ENCODE data around the gene SYT9. TPM values are rescaled to one million over a fixed set of nuclear protein-coding genes. Genes with fewer than 3 reads are reported as not detected.
A peak's percentile ranks its signal among the peaks of the same experiment; 100 is the strongest.

SYT9 gene
- total RNA-seq, 1 donor = under 0.01 TPM

DNA sequence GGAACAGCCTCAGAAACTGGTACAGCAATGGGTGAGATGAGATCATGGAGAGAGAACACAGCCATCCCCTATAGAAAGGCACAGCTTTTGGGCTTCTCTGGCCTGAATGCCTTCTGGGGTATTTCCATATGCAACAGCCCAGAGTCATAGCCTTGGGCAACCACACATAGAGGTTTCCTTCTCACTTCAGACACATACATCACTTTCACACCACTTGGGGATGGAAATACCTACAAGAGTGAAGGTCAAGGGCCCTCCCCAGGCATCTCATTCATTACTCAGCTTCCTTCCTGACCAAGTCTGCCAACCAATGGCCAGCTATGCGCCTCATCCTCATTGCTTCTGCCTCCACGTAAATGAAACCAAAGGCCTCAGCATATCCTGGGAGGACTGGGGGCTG lies 215.9 kb downstream of the SYT9 start:
- no peak for DNase-seq (ENCODE audit: low read depth)
- TF ChIP-seq, protein P1, sequence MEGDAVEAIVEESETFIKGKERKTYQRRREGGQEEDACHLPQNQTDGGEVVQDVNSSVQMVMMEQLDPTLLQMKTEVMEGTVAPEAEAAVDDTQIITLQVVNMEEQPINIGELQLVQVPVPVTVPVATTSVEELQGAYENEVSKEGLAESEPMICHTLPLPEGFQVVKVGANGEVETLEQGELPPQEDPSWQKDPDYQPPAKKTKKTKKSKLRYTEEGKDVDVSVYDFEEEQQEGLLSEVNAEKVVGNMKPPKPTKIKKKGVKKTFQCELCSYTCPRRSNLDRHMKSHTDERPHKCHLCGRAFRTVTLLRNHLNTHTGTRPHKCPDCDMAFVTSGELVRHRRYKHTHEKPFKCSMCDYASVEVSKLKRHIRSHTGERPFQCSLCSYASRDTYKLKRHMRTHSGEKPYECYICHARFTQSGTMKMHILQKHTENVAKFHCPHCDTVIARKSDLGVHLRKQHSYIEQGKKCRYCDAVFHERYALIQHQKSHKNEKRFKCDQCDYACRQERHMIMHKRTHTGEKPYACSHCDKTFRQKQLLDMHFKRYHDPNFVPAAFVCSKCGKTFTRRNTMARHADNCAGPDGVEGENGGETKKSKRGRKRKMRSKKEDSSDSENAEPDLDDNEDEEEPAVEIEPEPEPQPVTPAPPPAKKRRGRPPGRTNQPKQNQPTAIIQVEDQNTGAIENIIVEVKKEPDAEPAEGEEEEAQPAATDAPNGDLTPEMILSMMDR (IDR thresholded peaks at IDR 0.05; ENCODE audit: insufficient read depth, low read depth, low read length) = no peak
- H3K4me3 ChIP-seq (ENCODE audit: low read depth, low read length) = no peak overlapping the region

GRCh38 chr11:7469351-7469865 lies 217.7 kb downstream of the SYT9 start:
- H3K4me3 ChIP-seq (ENCODE audit: low read depth, low read length) = no peak overlapping the region
- DNase-seq (ENCODE audit: low read depth) = no peak
- TF ChIP-seq, protein P1 (IDR thresholded peaks at IDR 0.05; ENCODE audit: insufficient read depth, low read depth, low read length) = no peak

DNA sequence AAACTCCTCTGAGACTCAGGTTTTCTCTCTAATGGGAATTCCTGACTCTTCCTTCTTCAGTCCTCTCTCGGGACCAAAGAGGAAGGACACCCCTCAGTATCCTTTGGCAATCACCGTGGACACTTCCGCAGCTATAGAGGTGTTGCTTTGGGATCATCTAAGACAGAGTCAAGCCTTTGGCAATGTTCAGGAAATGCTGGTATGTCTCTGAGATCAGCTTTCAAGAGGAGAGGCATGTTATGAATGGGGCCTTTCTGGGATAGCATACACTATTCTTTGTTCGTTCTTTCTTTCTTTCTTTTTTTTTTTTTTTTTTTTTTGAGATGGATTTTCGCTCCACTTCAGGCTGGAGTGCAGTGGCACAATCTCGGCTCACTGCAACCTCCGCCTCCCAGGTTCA lies 219.4 kb downstream of the SYT9 start:
- no peak for DNase-seq (ENCODE audit: low read depth)
- no peak overlapping the region for H3K4me3 ChIP-seq (ENCODE audit: low read depth, low read length)
- TF ChIP-seq, protein P1 (IDR thresholded peaks at IDR 0.05; ENCODE audit: insufficient read depth, low read depth, low read length) = no peak

DNA sequence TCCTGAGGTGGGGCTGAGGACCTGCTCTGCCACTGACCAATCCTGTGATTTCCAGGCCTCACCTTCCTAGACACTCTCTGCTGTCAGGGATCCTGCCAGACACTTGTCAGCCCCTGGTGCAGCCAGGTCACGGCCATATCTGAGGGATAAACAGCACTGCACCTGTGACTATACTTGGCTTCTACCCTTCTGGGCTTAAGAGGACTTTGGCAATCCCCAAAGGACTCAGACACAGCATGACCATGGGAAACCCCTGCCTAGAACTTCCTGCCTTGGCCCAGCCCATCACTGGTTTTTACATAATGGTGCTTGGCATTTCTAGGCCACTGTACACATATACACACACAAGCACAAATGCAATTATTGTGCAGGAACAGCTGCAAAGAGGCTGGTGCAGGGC lies 222.0 kb downstream of the SYT9 start:
- no peak overlapping the region for H3K4me3 ChIP-seq (ENCODE audit: low read depth, low read length)
- TF ChIP-seq, protein P1 (IDR thresholded peaks at IDR 0.05; ENCODE audit: insufficient read depth, low read depth, low read length) = no peak

GRCh38 chr11:7480113-7480512 lies 228.4 kb downstream of the SYT9 start:
- H3K4me3 ChIP-seq (ENCODE audit: low read depth, low read length) = no peak overlapping the region
- TF ChIP-seq, protein P1 (IDR thresholded peaks at IDR 0.05; ENCODE audit: insufficient read depth, low read depth, low read length) = no peak
- DNase-seq (ENCODE audit: low read depth) = peak; percentile 55

More for the DNA sequence above, 222.0 kb downstream of the SYT9 start:
- DNase-seq (ENCODE audit: low read depth) = no peak

DNA sequence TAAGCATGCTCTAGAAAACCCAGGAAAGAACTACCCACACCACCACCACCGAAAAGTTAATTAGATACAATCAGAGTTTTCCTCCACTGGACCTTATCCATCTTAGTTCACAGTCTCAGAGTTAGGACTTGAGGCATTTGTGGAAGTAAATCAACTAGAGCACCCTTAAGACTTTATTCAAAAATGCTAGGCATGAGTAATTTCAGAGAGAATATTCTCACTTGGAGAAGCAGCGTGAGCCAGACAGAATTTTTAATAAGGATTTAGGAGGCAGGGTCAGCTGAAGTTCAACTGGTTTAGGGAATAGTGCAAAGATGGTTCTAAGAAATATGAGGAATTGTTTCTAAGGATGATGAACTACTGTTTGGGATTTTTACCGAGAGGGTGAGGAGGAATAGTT lies 232.4 kb downstream of the SYT9 start:
- TF ChIP-seq, protein P1 (IDR thresholded peaks at IDR 0.05; ENCODE audit: insufficient read depth, low read depth, low read length) = no peak
- DNase-seq (ENCODE audit: low read depth) = no peak

DNA sequence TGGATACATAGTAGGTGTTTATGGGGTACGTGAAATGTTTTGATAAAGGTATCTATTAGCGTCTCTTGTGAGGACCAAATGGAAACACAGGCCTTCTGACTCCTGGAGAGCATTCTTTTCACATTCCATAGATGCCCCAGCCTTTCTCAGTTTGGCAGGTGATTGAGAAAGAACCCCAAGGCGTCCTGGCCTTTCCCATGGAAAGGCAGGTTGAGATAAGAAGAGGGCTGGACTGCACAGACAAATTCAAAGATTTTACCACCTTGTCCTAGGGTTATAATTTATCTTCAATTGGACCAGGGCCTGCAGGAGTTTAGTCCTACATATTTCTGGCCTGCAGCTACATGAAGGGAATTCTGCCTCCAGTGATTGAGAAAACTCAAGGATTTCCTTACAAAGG lies 232.9 kb downstream of the SYT9 start:
- no peak for DNase-seq (ENCODE audit: low read depth)
- TF ChIP-seq, protein P1 (IDR thresholded peaks at IDR 0.05; ENCODE audit: insufficient read depth, low read depth, low read length) = no peak
- no peak overlapping the region for H3K4me3 ChIP-seq (ENCODE audit: low read depth, low read length)

More for the DNA sequence above, 232.4 kb downstream of the SYT9 start:
- no peak overlapping the region for H3K4me3 ChIP-seq (ENCODE audit: low read depth, low read length)

All from fibroblast of villous mesenchyme (primary cell).